ENCODE data around the gene ARHGAP44. TPM values are rescaled to one million over a fixed set of nuclear protein-coding genes. Genes with fewer than 3 reads are reported as not detected.

Gene ARHGAP44
- total and polyA plus RNA-seq, 2 donors (not counting 1 experiment from before 2014, with no cell fraction given), result 0.78 to 11.6 TPM

- no peak overlapping the region for H3K4me3 Mint-ChIP-seq
- intact Hi-C loops (cut with micrococcal nuclease), result no loop called here
- H3K9me3 ChIP-seq (ENCODE audit: control extremely low read depth in 1 of 3, control insufficient read depth in 2 of 3, insufficient read depth in 1 of 3, low read length in 2 of 3), result peaks cover 0 to 3% (median 0%) of the 10 kb centered on the region in 3 donors
Observed at GRCh38 chr17:12883472-12883871, 94.2 kb downstream of the ARHGAP44 start.

GRCh38 chr17:12887088-12887487 is 97.8 kb downstream of the ARHGAP44 start:
- POLR2A ChIA-PET, result no interaction called here
- CTCF ChIA-PET, result no interaction called here
- no peak overlapping the region for H3K27ac Mint-ChIP-seq

More at GRCh38 chr17:12883472-12883871, 94.2 kb downstream of the ARHGAP44 start:
- Mint-ChIP-seq H3K27ac (no peak overlapping the region), H3K4me1 (no peaks in the 10 kb centered on the region), H3K27me3 (no peaks in the 10 kb centered on the region), H3K9me3 (ENCODE audit: insufficient read depth) (peaks cover 4% of the 10 kb centered on the region)
- Histone ChIP-seq H3K36me3 (replicated peaks in 1 of 2; ENCODE audit: control extremely low read depth in 1 of 2, control insufficient read depth in 1 of 2, extremely low read depth in 1 of 2, insufficient read depth in 2 of 2, low read length in 1 of 2) (no peaks in the 10 kb centered on the region), H3K4me1 (ENCODE audit: control insufficient read depth in 2 of 2, insufficient read depth in 2 of 2, low read length in 2 of 2) (no peaks in the 10 kb centered on the region), H3K4me3 (ENCODE audit: control extremely low read depth in 1 of 5, extremely low read depth in 1 of 5, insufficient read depth in 1 of 5, low read depth in 2 of 5, low read length in 4 of 5) (no peak overlapping the region), H4K20me1 (ENCODE audit: control insufficient read depth, insufficient read depth, low read length, poor library complexity, severe bottlenecking) (no peaks in the 10 kb centered on the region), H2AFZ (ENCODE audit: insufficient read depth, low read depth, low read length, poor library complexity, severe bottlenecking) (no peak overlapping the region), H3K4me2 (replicated peaks; ENCODE audit: low read depth, low read length, poor library complexity, severe bottlenecking) (no peak overlapping the region), H3K79me2 (ENCODE audit: control insufficient read depth, insufficient read depth, low read length) (no peaks in the 10 kb centered on the region), H3K27ac (ENCODE audit: low read length in 2 of 2) (no peak overlapping the region), H3K27me3 (replicated peaks in 1 of 4; ENCODE audit: control extremely low read depth in 1 of 4, control insufficient read depth in 3 of 4, insufficient read depth in 4 of 4, low read length in 3 of 4) (no peaks in the 10 kb centered on the region), H3K9ac (ENCODE audit: low read length) (no peak overlapping the region)
- no CpG with 5 or more reads among the region's 2 CpGs for WGBS (ENCODE audit: insufficient coverage)
- TF ChIP-seq CTCF (IDR thresholded peaks at IDR 0.05) (no peak), EZH2 (IDR thresholded peaks at IDR 0.05; ENCODE audit: borderline replicate concordance, insufficient read depth, low read depth, low read length, poor library complexity, severe bottlenecking) (no peak)
- DNase-seq (no peak), ATAC-seq (ENCODE audit: low read depth) (no peak)
- POLR2A ChIA-PET, result no interaction called here
- CTCF ChIA-PET, result no interaction called here

More at GRCh38 chr17:12887088-12887487, 97.8 kb downstream of the ARHGAP44 start:
- Histone ChIP-seq H3K27ac (ENCODE audit: low read length in 2 of 2) (no peak overlapping the region), H4K20me1 (ENCODE audit: control insufficient read depth, insufficient read depth, low read length, poor library complexity, severe bottlenecking) (no peaks in the 10 kb centered on the region), H3K36me3 (replicated peaks in 1 of 2; ENCODE audit: control extremely low read depth in 1 of 2, control insufficient read depth in 1 of 2, extremely low read depth in 1 of 2, insufficient read depth in 2 of 2, low read length in 1 of 2) (no peaks in the 10 kb centered on the region), H3K9me3 (ENCODE audit: control extremely low read depth in 1 of 3, control insufficient read depth in 2 of 3, insufficient read depth in 1 of 3, low read length in 2 of 3) (peaks cover 0 to 10% (median 0%) of the 10 kb centered on the region in 3 donors), H3K27me3 (replicated peaks in 1 of 4; ENCODE audit: control extremely low read depth in 1 of 4, control insufficient read depth in 3 of 4, insufficient read depth in 4 of 4, low read length in 3 of 4) (no peaks in the 10 kb centered on the region), H3K4me3 (ENCODE audit: control extremely low read depth in 1 of 5, extremely low read depth in 1 of 5, insufficient read depth in 1 of 5, low read depth in 2 of 5, low read length in 4 of 5) (no peak overlapping the region), H2AFZ (ENCODE audit: insufficient read depth, low read depth, low read length, poor library complexity, severe bottlenecking) (no peak overlapping the region), H3K4me1 (ENCODE audit: control insufficient read depth in 2 of 2, insufficient read depth in 2 of 2, low read length in 2 of 2) (no peaks in the 10 kb centered on the region), H3K79me2 (ENCODE audit: control insufficient read depth, insufficient read depth, low read length) (no peaks in the 10 kb centered on the region), H3K4me2 (replicated peaks; ENCODE audit: low read depth, low read length, poor library complexity, severe bottlenecking) (no peak overlapping the region), H3K9ac (ENCODE audit: low read length) (no peak overlapping the region)
- DNase-seq (no peak), ATAC-seq (ENCODE audit: low read depth) (no peak)
- TF ChIP-seq EZH2 (IDR thresholded peaks at IDR 0.05; ENCODE audit: borderline replicate concordance, insufficient read depth, low read depth, low read length, poor library complexity, severe bottlenecking) (no peak), CTCF (IDR thresholded peaks at IDR 0.05) (no peak)
- H3K27me3 Mint-ChIP-seq, result no peaks in the 10 kb centered on the region
- H3K9me3 Mint-ChIP-seq (ENCODE audit: insufficient read depth), result peaks cover 2% of the 10 kb centered on the region
- no peak overlapping the region for H3K4me3 Mint-ChIP-seq
- no CpG with 5 or more reads among the region's 2 CpGs for WGBS (ENCODE audit: insufficient coverage)
- H3K4me1 Mint-ChIP-seq, result no peaks in the 10 kb centered on the region
- intact Hi-C loops (cut with micrococcal nuclease), result no loop called here

Measured in B cell (primary cell).